ENCODE results near the gene LTBP4. TPM values are rescaled to one million over a fixed set of nuclear protein-coding genes. Genes with fewer than 3 reads are reported as not detected.

LTBP4 gene
- total RNA-seq, 1 donor from 2014 or later = 24.7 TPM

- peaks cover 8% of the 10 kb centered on the region for H3K27me3 Mint-ChIP-seq (ENCODE audit: insufficient read depth, low read depth)
- Histone ChIP-seq H3F3A (ENCODE audit: low read depth) (peaks cover 16% of the 10 kb centered on the region), H3K79me2 (ENCODE audit: low read depth) (no peaks in the 10 kb centered on the region), H3K4me2 (no peak overlapping the region), H3K27ac (no peak overlapping the region), H3K9ac (no peak overlapping the region), H2AFZ (replicated peaks) (no peak overlapping the region), H3K4me1 (no peaks in the 10 kb centered on the region), H3K9me3 (ENCODE audit: low read depth) (no peaks in the 10 kb centered on the region), H3K27me3 (no peaks in the 10 kb centered on the region), H3K36me3 (no peaks in the 10 kb centered on the region), H4K20me1 (ENCODE audit: low read depth) (no peaks in the 10 kb centered on the region), H3K4me3 (no peak overlapping the region)
- no peak for DNase-seq (ENCODE audit: low spot score)
- H3K27ac Mint-ChIP-seq = no peak overlapping the region
- TF ChIP-seq EZH2 (IDR thresholded peaks at IDR 0.05) (no peak), CTCF (IDR thresholded peaks at IDR 0.05) (no peak), EZH2phosphoT487 (IDR thresholded peaks at IDR 0.05) (no peak)
- no peaks in the 10 kb centered on the region for H3K9me3 Mint-ChIP-seq
- H3K4me1 Mint-ChIP-seq = peaks cover 6% of the 10 kb centered on the region
- H3K36me3 Mint-ChIP-seq = peaks cover 11% of the 10 kb centered on the region
- H3K4me3 Mint-ChIP-seq = peak overlapping the region; percentile 42
These were observed 18.7 kb upstream of the LTBP4 start for GRCh38 chr19:40582467-40582866.

GRCh38 chr19:40583283-40583682, 17.9 kb upstream of the LTBP4 start:
- TF ChIP-seq EZH2phosphoT487 (IDR thresholded peaks at IDR 0.05) (no peak), EZH2 (IDR thresholded peaks at IDR 0.05) (no peak), CTCF (IDR thresholded peaks at IDR 0.05) (no peak)
- Mint-ChIP-seq H3K36me3 (peaks cover 11% of the 10 kb centered on the region), H3K4me3 (no peak overlapping the region), H3K27ac (no peak overlapping the region), H3K4me1 (no peaks in the 10 kb centered on the region), H3K27me3 (ENCODE audit: insufficient read depth, low read depth) (peaks cover 8% of the 10 kb centered on the region), H3K9me3 (no peaks in the 10 kb centered on the region)
- no peak overlapping the region for H3K9ac ChIP-seq
- H3K9me3 ChIP-seq (ENCODE audit: low read depth) = no peaks in the 10 kb centered on the region
- peaks cover 10% of the 10 kb centered on the region for H3F3A ChIP-seq (ENCODE audit: low read depth)
- no peak overlapping the region for H3K4me2 ChIP-seq
- H3K79me2 ChIP-seq (ENCODE audit: low read depth) = no peaks in the 10 kb centered on the region
- no peak overlapping the region for H3K27ac ChIP-seq
- no peaks in the 10 kb centered on the region for H4K20me1 ChIP-seq (ENCODE audit: low read depth)
- H3K36me3 ChIP-seq = no peaks in the 10 kb centered on the region
- H3K27me3 ChIP-seq = no peaks in the 10 kb centered on the region
- H2AFZ ChIP-seq (replicated peaks) = no peak overlapping the region
- H3K4me3 ChIP-seq = no peak overlapping the region
- DNase-seq (ENCODE audit: low spot score) = no peak
- no peaks in the 10 kb centered on the region for H3K4me1 ChIP-seq

GRCh38 chr19:40584007-40584406, 17.2 kb upstream of the LTBP4 start:
- Mint-ChIP-seq H3K27ac (no peak overlapping the region), H3K36me3 (peaks cover 11% of the 10 kb centered on the region), H3K4me1 (no peaks in the 10 kb centered on the region), H3K9me3 (no peaks in the 10 kb centered on the region), H3K27me3 (ENCODE audit: insufficient read depth, low read depth) (peaks cover 8% of the 10 kb centered on the region), H3K4me3 (no peak overlapping the region)
- H3K4me2 ChIP-seq = no peak overlapping the region
- H3K4me3 ChIP-seq = no peak overlapping the region
- H3K9ac ChIP-seq = no peak overlapping the region
- H3K4me1 ChIP-seq = no peaks in the 10 kb centered on the region
- no peaks in the 10 kb centered on the region for H3K79me2 ChIP-seq (ENCODE audit: low read depth)
- H3K27ac ChIP-seq = no peak overlapping the region
- no peaks in the 10 kb centered on the region for H4K20me1 ChIP-seq (ENCODE audit: low read depth)
- no peaks in the 10 kb centered on the region for H3K27me3 ChIP-seq
- peaks cover 3% of the 10 kb centered on the region for H3F3A ChIP-seq (ENCODE audit: low read depth)
- H3K9me3 ChIP-seq (ENCODE audit: low read depth) = no peaks in the 10 kb centered on the region
- no peak for DNase-seq (ENCODE audit: low spot score)
- no peak overlapping the region for H2AFZ ChIP-seq (replicated peaks)
- no peaks in the 10 kb centered on the region for H3K36me3 ChIP-seq
- TF ChIP-seq CTCF (IDR thresholded peaks at IDR 0.05) (peak; percentile 38), EZH2 (IDR thresholded peaks at IDR 0.05) (no peak)
